K562 (cell line): ENCODE data around the gene MIDN. TPM values are rescaled to one million over a fixed set of nuclear protein-coding genes. Genes with fewer than 3 reads are reported as not detected.

Experiments used
- FUS ChIP-seq: fragments of 200-400 bp; formaldehyde crosslinking; optimal IDR thresholded peaks from 2 replicates; pipeline ENCODE3; 2017; ENCODE audit warnings: low read depth, low read length
- KAT8 ChIP-seq: fragments of 450-650 bp; IDR thresholded peaks from 2 replicates; pipeline ENCODE4 v1.6.1; 2016; ENCODE audit warnings: low read depth, mild to moderate bottlenecking
- LCOR ChIP-seq: sonication (generic); formaldehyde crosslinking; IDR thresholded peaks from 2 replicates; pipeline ENCODE4 v1.8.0; 2022; ENCODE audit warnings: mild to moderate bottlenecking, missing genetic modification reagents
- NCOA6 ChIP-seq: fragments of 450-650 bp; IDR thresholded peaks from 2 replicates; pipeline ENCODE4 v1.6.1; 2017; ENCODE audit warnings: mild to moderate bottlenecking
- PML ChIP-seq: IDR thresholded peaks from 2 replicates; pipeline ENCODE4 v1.6.1; 2012; ENCODE audit warnings: low read length, inconsistent platforms
- SMARCE1 ChIP-seq: fragments of 450-650 bp; IDR thresholded peaks from 2 replicates; pipeline ENCODE4 v1.7.1; 2016; ENCODE audit warnings: mild to moderate bottlenecking
- TAF1 ChIP-seq: IDR thresholded peaks from 2 replicates; pipeline ENCODE4 v1.6.1; 2011; ENCODE audit warnings: mild to moderate bottlenecking, low read length, moderate library complexity; ENCODE audit not compliant: insufficient read depth, control insufficient read depth, severe bottlenecking; ENCODE audit errors: extremely low read depth
- ZC3H11A ChIP-seq: IDR thresholded peaks from 2 replicates; pipeline ENCODE4 v1.6.1; 2012; ENCODE audit warnings: low read depth, low read length, improper control_type of control experiment
- ZNF184 ChIP-seq: sonication (generic); formaldehyde crosslinking; IDR thresholded peaks from 2 replicates; pipeline ENCODE4 v1.5.0; 2020; ENCODE audit warnings: missing genetic modification reagents
- ZNF551 ChIP-seq: fragments of 250-450 bp; sonication (Bioruptor Pico); IDR thresholded peaks from 2 replicates; pipeline ENCODE4 v1.5.0; 2021; ENCODE audit warnings: mild to moderate bottlenecking, moderate library complexity
- polyA plus RNA-seq, 8 experiments: library from polyadenylated mRNA; depleted of rRNA in 4 of 8; stranded (reverse) in 5 of 8; unstranded in 3 of 8; fragments of >200 nt; fragmentation: Nextera tagmentation in 2 of 8; fragmentation: Illumina TruSeq in 1 of 8; extraction: Ambion mirVana in 2 of 8; extraction: Trizol in 1 of 8; gene quantifications; 2 replicates each; pipeline versions ENCODE4 v1.2.1 to v1.2.3, GENCODE V29; 2011 to 2014; ENCODE audit warnings: inconsistent platforms in 1 of 8, missing spikeins in 1 of 8
- total RNA-seq, 7 experiments: library from RNA; depleted of rRNA in 6 of 7; stranded (reverse); fragments of >200 nt in 6 of 7; fragmentation: Illumina TruSeq in 2 of 7; extraction: Trizol in 2 of 7; gene quantifications; 2 replicates each; pipeline versions ENCODE4 v1.2.1 to v1.2.3, GENCODE V29; 2011 to 2021; ENCODE audit warnings: low replicate concordance in 1 of 7
- TF ChIP-seq, protein P1 (sequence below): sonication (generic); formaldehyde crosslinking; IDR thresholded peaks from 2 replicates; pipeline ENCODE4 v1.8.0; 2022; ENCODE audit warnings: mild to moderate bottlenecking, missing genetic modification reagents, borderline replicate concordance
- TF ChIP-seq, protein P2 (sequence below): fragments of 200-600 bp; sonication (generic); IDR thresholded peaks from one replicate; pipeline ENCODE4 v1.6.1; 2012; ENCODE audit warnings: mild to moderate bottlenecking, low read depth, low read length, inconsistent platforms
- TF ChIP-seq, protein P3 (sequence below): fragments of 250-450 bp; sonication (Bioruptor Pico); IDR thresholded peaks from 2 replicates; pipeline ENCODE4 v1.4.0; 2020

The MIDN gene
- total and polyA plus RNA-seq, 9 of the 15 experiments (the other 6 are each of a cell fraction or from before 2014, with no cell fraction given) = 0.17 to 120 (median 10.1) TPM

DNA sequence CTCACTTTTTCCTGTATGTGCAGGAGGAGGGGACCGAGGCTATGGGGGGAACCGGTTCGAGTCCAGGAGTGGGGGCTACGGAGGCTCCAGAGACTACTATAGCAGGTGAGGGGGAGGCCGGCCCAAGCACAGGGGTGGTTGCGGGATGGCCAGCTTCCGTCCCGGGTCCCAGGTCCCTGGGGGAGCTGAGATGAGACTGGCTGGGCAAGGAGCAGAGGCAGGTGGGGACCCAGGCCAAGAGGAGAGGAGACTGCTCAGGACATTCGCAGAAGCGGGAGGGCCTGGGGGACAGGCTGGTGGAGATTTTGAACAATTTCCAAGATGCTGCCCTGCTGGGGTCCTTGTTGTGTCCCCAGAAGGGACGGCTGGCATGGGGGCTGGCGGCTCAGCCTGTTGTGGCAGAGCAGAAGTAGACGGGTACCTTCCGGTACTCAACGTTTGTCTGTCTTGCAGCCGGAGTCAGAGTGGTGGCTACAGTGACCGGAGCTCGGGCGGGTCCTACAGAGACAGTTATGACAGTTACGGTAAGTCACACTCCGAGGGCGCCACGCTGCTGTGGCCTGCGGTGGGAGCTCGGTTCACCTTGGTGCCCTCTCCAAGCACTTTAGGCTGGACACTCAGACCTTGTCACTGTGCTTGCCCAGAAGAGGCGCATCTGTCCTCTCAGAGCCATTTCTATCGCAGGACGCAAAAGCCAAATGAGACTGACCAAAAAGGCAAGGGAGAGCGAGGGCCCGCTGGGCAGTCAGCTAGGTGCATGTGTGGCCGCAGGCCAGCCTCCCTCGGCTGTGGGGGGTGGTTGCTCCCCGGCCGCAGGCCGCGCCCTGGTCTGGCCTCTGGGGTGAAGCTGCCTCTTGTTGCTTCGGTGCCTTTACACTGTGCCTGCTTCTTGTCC lies 23.4 kb downstream of the MIDN start (continued):
- TF ChIP-seq TAF1 (no peak), PML (no peak), SMARCE1 (no peak), KAT8 (no peak), FUS (no peak), ZNF551 (no peak), ZNF184 (CRISPR knock-in tag) (no peak), NCOA6 (no peak), LCOR (CRISPR knock-in tag) (no peak), ZC3H11A (no peak)
- TF ChIP-seq, protein P1, sequence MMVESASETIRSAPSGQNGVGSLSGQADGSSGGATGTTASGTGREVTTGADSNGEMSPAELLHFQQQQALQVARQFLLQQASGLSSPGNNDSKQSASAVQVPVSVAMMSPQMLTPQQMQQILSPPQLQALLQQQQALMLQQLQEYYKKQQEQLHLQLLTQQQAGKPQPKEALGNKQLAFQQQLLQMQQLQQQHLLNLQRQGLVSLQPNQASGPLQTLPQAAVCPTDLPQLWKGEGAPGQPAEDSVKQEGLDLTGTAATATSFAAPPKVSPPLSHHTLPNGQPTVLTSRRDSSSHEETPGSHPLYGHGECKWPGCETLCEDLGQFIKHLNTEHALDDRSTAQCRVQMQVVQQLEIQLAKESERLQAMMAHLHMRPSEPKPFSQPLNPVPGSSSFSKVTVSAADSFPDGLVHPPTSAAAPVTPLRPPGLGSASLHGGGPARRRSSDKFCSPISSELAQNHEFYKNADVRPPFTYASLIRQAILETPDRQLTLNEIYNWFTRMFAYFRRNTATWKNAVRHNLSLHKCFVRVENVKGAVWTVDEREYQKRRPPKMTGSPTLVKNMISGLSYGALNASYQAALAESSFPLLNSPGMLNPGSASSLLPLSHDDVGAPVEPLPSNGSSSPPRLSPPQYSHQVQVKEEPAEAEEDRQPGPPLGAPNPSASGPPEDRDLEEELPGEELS (CRISPR knock-in tag) = no peak
- TF ChIP-seq, protein P2, sequence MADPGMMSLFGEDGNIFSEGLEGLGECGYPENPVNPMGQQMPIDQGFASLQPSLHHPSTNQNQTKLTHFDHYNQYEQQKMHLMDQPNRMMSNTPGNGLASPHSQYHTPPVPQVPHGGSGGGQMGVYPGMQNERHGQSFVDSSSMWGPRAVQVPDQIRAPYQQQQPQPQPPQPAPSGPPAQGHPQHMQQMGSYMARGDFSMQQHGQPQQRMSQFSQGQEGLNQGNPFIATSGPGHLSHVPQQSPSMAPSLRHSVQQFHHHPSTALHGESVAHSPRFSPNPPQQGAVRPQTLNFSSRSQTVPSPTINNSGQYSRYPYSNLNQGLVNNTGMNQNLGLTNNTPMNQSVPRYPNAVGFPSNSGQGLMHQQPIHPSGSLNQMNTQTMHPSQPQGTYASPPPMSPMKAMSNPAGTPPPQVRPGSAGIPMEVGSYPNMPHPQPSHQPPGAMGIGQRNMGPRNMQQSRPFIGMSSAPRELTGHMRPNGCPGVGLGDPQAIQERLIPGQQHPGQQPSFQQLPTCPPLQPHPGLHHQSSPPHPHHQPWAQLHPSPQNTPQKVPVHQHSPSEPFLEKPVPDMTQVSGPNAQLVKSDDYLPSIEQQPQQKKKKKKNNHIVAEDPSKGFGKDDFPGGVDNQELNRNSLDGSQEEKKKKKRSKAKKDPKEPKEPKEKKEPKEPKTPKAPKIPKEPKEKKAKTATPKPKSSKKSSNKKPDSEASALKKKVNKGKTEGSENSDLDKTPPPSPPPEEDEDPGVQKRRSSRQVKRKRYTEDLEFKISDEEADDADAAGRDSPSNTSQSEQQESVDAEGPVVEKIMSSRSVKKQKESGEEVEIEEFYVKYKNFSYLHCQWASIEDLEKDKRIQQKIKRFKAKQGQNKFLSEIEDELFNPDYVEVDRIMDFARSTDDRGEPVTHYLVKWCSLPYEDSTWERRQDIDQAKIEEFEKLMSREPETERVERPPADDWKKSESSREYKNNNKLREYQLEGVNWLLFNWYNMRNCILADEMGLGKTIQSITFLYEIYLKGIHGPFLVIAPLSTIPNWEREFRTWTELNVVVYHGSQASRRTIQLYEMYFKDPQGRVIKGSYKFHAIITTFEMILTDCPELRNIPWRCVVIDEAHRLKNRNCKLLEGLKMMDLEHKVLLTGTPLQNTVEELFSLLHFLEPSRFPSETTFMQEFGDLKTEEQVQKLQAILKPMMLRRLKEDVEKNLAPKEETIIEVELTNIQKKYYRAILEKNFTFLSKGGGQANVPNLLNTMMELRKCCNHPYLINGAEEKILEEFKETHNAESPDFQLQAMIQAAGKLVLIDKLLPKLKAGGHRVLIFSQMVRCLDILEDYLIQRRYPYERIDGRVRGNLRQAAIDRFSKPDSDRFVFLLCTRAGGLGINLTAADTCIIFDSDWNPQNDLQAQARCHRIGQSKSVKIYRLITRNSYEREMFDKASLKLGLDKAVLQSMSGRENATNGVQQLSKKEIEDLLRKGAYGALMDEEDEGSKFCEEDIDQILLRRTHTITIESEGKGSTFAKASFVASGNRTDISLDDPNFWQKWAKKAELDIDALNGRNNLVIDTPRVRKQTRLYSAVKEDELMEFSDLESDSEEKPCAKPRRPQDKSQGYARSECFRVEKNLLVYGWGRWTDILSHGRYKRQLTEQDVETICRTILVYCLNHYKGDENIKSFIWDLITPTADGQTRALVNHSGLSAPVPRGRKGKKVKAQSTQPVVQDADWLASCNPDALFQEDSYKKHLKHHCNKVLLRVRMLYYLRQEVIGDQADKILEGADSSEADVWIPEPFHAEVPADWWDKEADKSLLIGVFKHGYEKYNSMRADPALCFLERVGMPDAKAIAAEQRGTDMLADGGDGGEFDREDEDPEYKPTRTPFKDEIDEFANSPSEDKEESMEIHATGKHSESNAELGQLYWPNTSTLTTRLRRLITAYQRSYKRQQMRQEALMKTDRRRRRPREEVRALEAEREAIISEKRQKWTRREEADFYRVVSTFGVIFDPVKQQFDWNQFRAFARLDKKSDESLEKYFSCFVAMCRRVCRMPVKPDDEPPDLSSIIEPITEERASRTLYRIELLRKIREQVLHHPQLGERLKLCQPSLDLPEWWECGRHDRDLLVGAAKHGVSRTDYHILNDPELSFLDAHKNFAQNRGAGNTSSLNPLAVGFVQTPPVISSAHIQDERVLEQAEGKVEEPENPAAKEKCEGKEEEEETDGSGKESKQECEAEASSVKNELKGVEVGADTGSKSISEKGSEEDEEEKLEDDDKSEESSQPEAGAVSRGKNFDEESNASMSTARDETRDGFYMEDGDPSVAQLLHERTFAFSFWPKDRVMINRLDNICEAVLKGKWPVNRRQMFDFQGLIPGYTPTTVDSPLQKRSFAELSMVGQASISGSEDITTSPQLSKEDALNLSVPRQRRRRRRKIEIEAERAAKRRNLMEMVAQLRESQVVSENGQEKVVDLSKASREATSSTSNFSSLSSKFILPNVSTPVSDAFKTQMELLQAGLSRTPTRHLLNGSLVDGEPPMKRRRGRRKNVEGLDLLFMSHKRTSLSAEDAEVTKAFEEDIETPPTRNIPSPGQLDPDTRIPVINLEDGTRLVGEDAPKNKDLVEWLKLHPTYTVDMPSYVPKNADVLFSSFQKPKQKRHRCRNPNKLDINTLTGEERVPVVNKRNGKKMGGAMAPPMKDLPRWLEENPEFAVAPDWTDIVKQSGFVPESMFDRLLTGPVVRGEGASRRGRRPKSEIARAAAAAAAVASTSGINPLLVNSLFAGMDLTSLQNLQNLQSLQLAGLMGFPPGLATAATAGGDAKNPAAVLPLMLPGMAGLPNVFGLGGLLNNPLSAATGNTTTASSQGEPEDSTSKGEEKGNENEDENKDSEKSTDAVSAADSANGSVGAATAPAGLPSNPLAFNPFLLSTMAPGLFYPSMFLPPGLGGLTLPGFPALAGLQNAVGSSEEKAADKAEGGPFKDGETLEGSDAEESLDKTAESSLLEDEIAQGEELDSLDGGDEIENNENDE = peak; percentile 22
- TF ChIP-seq, protein P3, sequence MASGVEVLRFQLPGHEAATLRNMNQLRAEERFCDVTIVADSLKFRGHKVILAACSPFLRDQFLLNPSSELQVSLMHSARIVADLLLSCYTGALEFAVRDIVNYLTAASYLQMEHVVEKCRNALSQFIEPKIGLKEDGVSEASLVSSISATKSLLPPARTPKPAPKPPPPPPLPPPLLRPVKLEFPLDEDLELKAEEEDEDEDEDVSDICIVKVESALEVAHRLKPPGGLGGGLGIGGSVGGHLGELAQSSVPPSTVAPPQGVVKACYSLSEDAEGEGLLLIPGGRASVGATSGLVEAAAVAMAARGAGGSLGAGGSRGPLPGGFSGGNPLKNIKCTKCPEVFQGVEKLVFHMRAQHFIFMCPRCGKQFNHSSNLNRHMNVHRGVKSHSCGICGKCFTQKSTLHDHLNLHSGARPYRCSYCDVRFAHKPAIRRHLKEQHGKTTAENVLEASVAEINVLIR (CRISPR knock-in tag) = no peak
